ENCODE results near the gene FBLN2.

FBLN2 gene

GRCh38 chr3:13663781-13664535 is 115.0 kb downstream of the FBLN2 start:
- no peak for TF ChIP-seq CTCF (IDR thresholded peaks at IDR 0.05; ENCODE audit: low read depth, low read length)
- DNase-seq (ENCODE audit: extremely low read depth, low read depth): no peak

GRCh38 chr3:13665582-13666226 is 116.8 kb downstream of the FBLN2 start:
- no peak for DNase-seq (ENCODE audit: extremely low read depth, low read depth)
- no peak for TF ChIP-seq CTCF (IDR thresholded peaks at IDR 0.05; ENCODE audit: low read depth, low read length)

GRCh38 chr3:13666227-13666619 is 117.3 kb downstream of the FBLN2 start:
- TF ChIP-seq CTCF (IDR thresholded peaks at IDR 0.05; ENCODE audit: low read depth, low read length): no peak
- no peak for DNase-seq (ENCODE audit: extremely low read depth, low read depth)

GRCh38 chr3:13666781-13667709 is 118.1 kb downstream of the FBLN2 start:
- TF ChIP-seq CTCF (IDR thresholded peaks at IDR 0.05; ENCODE audit: low read depth, low read length): no peak
- no peak for DNase-seq (ENCODE audit: extremely low read depth, low read depth)

- no peak for DNase-seq (ENCODE audit: extremely low read depth, low read depth)
- TF ChIP-seq CTCF (IDR thresholded peaks at IDR 0.05; ENCODE audit: low read depth, low read length): no peak
These were observed 119.2 kb downstream of the FBLN2 start for GRCh38 chr3:13668136-13668535.

GRCh38 chr3:13669457-13669856 is 120.5 kb downstream of the FBLN2 start:
- DNase-seq (ENCODE audit: extremely low read depth, low read depth): no peak

More at GRCh38 chr3:13669457-13669856, 120.5 kb downstream of the FBLN2 start:
- no peak for TF ChIP-seq CTCF (IDR thresholded peaks at IDR 0.05; ENCODE audit: low read depth, low read length)
